GM18502 (cell line): ENCODE measurements around the gene PHKB.

Source experiments
- ATAC-seq: cut with Tn5 transposase; IDR thresholded peaks from one replicate; pipeline ENCODE4 v1.9.1; 2021; ENCODE audit warnings: mild to moderate bottlenecking; ENCODE audit not compliant: unreplicated experiment, poor library complexity

The PHKB gene

DNA sequence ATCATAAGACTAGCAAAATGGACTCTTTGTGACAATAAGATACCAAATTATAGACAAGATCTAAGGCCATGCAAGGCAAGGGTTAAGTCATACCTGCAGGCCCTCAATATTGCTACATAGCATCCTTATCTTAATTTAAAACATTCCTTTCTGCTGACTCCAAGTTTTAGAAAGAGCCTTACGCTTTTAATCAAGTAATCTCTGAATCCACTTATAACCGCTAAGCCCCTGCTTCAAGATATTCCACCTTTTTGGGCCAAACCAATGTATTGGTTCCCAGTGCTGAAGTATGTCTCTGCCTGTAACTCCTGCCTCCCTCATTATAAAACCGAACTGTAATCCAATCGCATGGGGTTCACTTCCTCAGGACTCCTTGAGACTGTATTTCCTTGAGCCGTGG lies 255.4 kb downstream of the PHKB start:
- no peak for ATAC-seq

DNA sequence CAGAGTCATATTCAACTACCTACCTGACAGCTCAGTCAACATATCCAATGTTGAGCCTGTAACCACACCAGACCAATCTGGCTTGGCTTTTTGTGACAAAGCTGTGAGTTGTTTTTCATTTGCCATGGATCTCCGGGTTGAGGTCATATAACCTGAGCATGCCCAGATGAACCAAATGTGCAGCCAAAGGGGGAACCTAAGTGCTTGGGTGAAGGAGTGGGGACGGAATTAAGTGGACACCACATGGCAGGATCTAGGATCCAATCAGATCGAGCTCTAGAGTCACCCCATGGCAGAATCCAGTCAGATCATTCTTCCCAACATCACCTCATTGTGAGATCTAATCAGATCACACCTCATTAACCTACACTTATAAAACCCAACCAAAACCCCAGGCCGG lies 258.6 kb downstream of the PHKB start:
- no peak for ATAC-seq

DNA sequence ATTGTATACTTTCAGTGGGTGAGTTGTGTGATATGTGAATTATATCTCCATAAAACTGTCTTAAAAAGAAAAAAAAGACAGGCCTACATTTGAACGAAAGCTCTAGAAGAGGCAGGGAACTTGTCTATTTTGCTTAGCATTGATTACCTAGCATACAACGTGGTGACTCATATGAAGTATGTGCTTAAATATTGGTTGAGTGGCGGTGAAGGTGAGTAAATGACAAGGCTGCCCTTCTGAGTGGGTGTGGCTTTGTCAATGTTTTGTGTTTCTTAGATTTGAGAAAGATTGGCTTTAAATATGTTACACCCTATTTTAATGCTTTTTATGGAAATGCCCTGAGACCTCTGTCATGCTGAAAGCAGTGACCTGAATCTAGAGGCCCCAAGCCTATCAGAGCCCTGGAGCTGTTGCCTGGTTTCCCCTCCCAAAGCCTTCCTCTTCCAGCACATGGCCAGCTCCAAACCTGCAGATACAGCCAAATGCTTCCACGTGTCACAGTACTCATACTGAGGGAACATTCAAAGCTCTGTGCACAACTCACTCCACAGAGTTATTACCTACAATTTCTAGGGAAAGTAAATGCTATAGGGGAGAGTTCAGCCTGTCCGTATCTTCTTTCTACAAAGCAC lies 260.0 kb downstream of the PHKB start:
- no peak for ATAC-seq

DNA sequence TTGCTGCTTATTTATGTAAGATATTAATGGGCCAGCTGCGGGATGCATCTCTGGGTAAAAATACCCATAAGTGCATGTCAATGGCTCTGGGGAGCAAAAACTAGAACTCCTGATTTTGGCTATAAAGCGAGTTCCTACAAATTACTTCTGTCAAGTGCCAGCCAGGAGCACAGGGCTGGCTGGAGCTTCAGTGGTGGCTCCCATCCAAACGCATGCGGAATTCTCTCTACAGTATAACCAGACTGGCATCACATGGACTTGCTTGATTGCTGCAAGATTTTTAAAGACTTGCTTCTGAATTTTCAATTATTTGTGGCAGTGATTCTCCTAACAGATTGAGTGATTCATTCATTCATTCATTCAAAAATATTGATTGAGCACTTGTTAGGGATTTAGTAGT lies 260.9 kb downstream of the PHKB start:
- ATAC-seq, result no peak

DNA sequence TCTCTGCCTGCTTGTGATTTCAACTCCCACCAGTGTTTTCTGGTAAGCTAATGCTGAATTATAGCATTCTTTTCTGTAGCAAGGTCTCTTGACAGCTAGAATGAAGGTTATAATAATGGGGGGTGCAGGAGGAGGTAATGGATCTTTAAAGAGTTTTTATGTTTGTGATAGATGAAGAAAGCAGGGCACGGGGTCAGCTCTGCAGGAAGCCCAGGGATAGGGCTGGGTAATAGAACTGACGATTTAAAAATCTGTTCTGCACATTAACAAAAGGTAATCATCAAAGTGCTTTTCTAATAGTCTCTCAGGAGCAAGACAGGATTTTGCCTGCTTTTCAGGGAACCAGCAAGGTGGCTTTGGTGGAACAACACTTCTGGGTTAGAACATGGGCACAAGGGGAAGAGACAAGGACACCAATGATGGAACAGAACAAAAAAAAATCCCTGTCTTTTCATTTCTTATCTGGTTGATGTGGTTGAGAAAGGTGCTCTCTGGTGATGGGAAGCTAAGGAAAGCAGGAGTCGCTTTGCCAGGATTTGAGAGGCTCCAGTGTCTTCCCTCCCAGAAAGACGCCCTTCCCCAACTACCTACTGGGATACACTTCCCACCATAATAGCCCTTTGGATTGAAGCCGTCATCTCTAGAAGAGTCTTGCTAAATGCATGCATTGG lies 263.1 kb downstream of the PHKB start:
- no peak for ATAC-seq

DNA sequence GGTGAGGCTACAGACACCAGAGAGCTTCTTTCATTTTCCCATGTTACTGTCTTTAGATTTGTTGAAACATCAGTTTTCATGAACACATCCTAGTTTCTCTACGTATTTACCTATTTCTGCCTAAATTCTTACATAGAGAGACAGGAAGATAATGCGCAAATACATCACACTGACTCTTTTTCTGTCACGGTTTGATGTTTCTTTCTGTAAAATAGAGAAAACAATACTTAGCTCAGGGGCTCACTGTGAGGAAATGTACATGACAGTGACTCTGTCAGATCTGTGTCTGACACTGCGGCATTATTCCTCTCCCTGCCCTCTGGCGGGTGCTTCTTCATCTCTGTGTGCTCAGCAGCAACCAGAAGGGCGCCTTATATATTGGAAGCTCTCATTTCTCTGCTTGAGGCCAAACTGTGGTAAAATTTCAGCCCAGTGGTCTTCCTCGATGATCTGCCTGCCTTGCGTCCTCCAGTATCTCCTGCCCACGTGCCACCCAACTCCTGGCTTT lies 264.1 kb downstream of the PHKB start:
- ATAC-seq, result no peak

DNA sequence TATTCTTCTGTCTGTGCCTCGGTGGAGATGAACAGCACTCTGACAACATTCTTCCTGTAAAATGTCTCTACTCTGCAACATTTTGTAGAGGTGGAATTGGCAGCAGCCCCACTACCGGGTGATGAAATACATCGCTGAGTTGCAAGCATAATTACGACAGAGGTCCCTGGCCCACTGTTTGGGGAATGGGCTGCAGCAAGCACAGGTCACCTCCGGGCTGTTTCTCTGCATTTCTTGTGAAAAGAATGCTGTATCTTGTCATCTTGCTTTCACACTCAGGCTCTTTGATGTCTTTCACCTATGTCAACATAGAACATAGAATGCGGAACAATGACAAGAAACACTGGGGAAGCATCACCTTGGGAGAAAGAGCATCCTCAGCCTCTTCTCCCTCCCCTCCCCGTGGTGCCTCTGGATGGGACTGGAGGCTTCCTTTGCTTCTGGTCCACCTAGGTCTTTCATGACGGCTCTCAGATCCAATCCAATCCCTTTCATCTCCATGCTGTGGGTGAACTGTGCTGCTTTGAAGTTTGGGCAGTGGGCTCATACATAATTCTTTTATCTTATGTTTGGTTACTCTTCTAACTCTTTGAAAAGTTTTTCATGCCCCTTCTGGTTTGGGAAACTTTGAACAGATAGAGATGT lies 265.0 kb downstream of the PHKB start:
- no peak for ATAC-seq

DNA sequence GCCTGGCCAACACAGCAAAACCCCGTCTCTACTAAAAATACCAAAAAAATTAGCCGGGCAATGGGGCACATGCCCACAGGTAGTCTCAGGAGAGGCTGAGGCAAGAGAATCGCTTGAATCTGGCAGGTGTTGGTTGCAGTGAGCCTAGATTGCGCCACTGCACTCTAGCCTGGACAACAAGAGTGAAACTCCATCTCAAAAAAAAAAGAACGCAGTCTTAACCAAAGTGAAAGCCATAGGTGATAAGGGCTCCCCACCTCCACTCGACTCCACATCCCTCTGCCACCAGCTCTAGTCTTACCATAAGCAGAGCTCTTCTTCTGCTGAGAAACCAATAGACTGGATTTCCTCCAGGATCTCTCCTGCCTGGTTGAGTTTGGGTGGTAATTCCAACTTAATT lies 266.0 kb downstream of the PHKB start:
- ATAC-seq, result no peak

DNA sequence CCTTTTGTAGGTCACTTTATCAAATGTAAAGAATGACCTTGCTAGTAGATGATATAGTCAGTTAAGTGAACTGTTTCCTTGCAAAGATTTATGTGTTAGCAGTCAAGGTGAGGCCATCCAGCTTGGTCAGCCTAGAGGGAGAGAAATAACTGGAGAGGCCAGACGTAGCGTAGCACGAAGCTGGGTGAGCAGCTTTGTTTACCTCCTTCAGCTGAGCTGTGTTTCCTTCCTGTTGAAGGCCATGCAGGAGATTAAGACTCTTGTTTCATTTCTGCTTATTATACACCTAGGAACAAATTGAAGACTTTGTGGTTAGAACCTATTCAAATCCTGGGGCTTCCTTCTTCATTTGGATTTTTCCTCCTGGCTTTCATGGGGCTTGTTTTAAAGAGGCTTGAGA lies 267.1 kb downstream of the PHKB start:
- no peak for ATAC-seq

DNA sequence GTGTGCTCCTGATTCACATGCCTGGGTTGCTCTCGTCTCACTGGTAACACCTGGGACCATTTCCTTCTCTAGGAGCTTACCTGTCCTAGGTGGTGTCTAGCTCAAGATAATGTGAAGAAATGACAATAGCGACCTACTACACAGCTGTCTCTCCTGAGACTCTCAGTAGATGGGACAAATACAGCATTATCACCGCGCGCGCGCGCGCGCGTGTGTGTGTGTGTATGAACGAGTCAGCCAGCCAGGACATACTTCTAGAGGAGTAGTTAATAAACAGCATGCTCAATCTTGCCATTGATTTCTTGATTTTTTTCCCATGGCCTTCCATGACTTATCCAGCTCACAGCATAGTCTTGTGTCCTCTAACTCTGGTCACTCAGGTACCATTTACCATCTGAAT lies 268.6 kb downstream of the PHKB start:
- no peak for ATAC-seq

DNA sequence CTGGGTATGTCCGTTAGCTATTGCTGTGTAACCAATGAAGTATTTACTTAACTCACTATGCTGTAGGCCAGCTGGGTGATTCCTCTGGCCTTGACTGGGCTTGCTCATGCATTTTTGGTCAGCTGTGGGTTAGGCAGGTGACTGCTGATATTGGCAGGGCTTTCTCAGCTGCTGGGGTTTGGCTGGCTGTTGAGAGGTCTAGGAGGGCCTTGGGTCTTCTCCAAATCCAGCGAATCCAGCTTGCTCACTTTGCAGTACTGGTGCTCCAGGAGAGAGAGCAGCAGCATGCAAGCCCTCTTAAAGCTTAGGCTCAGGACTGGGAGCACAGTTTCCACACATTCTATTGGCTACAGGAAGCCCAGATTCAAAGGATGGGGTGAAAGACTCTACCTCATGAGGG lies 270.1 kb downstream of the PHKB start:
- no peak for ATAC-seq

DNA sequence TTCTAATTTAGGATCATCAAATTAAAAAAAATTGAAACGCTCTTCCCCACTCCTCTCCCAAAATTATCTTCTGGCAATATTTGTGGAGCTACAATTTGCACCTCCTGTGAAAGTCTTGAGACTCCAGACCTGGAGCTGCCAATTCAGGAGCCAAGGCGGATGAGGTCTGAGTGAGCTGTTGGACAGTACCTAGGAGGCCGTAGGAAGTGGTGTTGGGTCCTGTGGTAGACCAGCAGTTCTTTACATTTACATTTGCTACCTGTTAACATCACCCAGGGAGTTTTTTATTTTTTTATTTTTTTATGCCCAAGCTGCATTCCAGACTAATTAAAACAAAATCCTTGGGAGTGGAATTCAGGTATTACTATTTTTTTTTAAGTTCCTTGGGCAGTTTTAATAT lies 271.0 kb downstream of the PHKB start:
- ATAC-seq, result no peak

DNA sequence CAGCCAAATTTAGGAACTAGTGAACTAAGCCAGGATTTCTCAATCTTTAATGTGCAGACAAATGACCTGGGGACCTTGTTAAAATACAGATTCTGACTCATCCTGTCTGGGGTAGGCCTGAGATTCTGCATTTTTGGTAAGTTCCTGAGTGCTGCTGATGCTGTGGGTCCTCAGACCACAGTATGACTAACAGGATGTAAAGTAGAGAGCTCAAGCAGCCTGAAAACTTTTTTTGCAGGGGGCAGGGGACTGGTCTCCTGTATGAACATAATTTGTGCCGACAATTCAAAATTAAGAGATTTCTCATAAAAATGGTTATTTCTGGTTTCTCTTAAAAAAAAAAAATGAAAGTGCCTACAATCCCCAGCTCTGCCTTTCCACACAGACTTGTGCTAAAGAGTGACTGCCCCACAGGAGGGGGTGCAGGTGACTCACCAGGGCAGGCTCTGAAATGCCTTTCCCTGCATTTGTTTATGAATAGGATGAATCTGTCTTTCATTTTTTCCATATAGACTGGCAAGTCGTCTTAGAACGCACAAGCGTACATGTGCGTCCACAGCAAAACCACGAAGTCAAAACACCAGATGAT lies 271.5 kb downstream of the PHKB start:
- no peak for ATAC-seq

DNA sequence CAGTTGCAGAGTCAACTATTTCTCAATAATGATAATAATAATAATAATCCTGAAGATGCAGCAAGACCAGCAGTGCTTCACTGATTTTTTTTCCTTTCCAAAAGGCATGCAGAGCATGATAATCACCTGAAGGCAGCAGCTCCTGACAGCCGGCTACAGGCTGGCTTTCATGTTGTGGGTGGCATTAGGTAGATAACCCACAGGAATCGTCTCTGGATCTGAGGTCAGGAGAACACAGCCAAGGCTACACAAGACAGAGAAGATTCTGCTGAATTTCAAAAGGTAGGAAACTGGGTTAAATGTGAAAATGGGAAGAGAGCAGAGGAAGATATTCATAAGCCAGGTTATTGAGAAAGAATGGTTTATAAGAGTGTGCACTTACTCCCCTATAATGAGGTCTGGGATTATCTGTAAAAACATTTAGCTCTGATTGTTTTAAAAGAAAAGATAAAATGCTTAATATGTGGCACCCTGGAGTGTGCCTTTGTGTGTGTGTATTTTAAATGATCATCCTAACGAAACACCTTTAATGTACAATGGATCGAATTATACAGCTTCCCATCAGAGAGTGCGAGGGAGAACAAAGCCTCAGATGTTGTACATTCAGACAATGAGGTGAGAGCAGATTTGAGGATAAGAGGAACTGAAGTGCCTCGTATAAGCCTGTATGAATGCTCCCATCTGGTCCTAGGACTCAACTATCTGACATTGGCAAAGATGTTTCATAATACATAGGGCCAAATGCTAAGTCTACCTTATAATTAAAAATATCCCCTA lies 273.1 kb downstream of the PHKB start:
- ATAC-seq, result no peak

DNA sequence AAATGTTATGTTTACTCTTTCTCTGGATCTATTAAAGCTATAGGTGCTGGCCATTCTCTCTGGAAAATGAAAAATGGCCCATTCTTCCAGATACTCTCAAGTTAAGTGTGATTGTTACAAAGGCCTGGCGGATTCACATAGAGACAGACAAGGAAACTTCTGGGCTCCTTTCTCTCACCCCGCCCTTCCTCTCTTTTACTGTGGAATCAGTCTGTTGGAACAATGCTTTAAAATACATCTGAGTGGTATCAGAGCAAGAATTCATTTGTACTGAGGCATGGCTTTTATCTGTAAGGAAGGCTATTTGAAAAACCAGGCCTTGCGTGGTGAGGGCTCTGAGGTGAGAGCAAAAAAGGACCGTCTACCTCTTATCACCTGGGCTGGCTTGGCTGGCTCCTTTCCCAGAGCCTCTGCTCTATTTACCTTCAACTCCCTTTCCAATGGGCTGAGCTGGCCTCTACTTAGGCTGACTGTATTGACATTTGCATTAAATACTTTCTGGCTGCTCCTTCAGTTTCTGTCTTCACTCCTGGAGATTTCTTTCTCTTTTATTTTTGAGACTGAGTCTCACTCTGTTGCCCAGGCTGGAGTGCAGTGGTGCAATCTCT lies 274.0 kb downstream of the PHKB start:
- ATAC-seq, result no peak

DNA sequence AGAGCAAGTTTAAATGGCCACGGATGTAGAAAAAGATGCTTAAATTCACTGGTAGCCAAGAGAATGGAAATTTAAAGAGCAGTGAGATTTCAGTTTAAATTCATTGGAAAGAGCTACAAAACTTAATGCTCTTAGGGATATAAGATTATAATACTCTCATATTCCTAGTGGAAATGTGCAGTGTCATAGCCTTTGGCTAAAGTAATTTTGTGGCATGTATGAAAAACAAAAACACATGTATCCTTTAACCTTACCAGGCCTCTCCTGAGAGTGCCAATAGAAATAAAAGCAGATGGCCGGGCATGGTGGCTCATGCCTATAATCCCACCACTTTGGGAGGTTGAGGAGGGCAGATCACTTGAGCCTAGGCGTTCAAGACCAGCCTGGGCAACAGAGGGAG lies 289.2 kb downstream of the PHKB start:
- ATAC-seq, result no peak
